K562 (cell line): ENCODE data around the gene DCN. TPM values are rescaled to one million over a fixed set of nuclear protein-coding genes. Genes with fewer than 3 reads are reported as not detected.

Source experiments
- BCL6 ChIP-seq: fragments of 250-450 bp; sonication (Bioruptor Pico); IDR thresholded peaks from 2 replicates; pipeline ENCODE4 v1.4.0; 2020
- CBX2 ChIP-seq: fragments of 200-600 bp; sonication (generic); IDR thresholded peaks from one replicate; pipeline ENCODE4 v1.6.1; 2012; ENCODE audit warnings: mild to moderate bottlenecking, low read length, inconsistent platforms; ENCODE audit not compliant: insufficient read depth, poor library complexity, severe bottlenecking
- GABPA ChIP-seq: fragments of 200-800 bp; sonication (Bioruptor generic); conservative IDR thresholded peaks from 2 replicates; pipeline ENCODE4 v1.6.1; 2016; ENCODE audit warnings: low read depth, missing genetic modification characterization, missing compliant biosample characterization
- POLR3G ChIP-seq: IDR thresholded peaks from 2 replicates; pipeline ENCODE4 v1.6.1; 2011; ENCODE audit not compliant: insufficient read length, insufficient replicate concordance; ENCODE audit errors: extremely low read depth
- SIN3B ChIP-seq: fragments of 450-650 bp; IDR thresholded peaks from 2 replicates; pipeline ENCODE4 v1.6.1; 2017; ENCODE audit warnings: low read depth, mild to moderate bottlenecking, moderate library complexity
- ZC3H8 ChIP-seq: fragments of 450-650 bp; IDR thresholded peaks from 2 replicates; pipeline ENCODE4 v1.6.1; 2017
- ZNF512 ChIP-seq: IDR thresholded peaks from 2 replicates; pipeline ENCODE4 v1.6.1; 2016; ENCODE audit warnings: missing genetic modification characterization, missing compliant biosample characterization
- ZNF518B ChIP-seq: fragments of 250-450 bp; sonication (Bioruptor Pico); IDR thresholded peaks from 2 replicates; pipeline ENCODE4 v1.5.0; 2021; ENCODE audit warnings: mild to moderate bottlenecking, moderate library complexity
- ZNF780A ChIP-seq: fragments of 250-450 bp; sonication (Bioruptor Pico); IDR thresholded peaks from 2 replicates; pipeline ENCODE4 v1.5.0; 2021; ENCODE audit warnings: mild to moderate bottlenecking
- ZZZ3 ChIP-seq: fragments of 450-650 bp; IDR thresholded peaks from 2 replicates; pipeline ENCODE4 v1.6.1; 2016; ENCODE audit warnings: antibody characterized with exemption, mild to moderate bottlenecking, moderate library complexity
- polyA plus RNA-seq, 8 experiments: library from polyadenylated mRNA; depleted of rRNA in 4 of 8; stranded (reverse) in 5 of 8; unstranded in 3 of 8; fragments of >200 nt; fragmentation: Nextera tagmentation in 2 of 8; fragmentation: Illumina TruSeq in 1 of 8; extraction: Ambion mirVana in 2 of 8; extraction: Trizol in 1 of 8; gene quantifications; 2 replicates each; pipeline versions ENCODE4 v1.2.1 to v1.2.3, GENCODE V29; 2011 to 2014; ENCODE audit warnings: inconsistent platforms in 1 of 8, missing spikeins in 1 of 8
- total RNA-seq, 7 experiments: library from RNA; depleted of rRNA in 6 of 7; stranded (reverse); fragments of >200 nt in 6 of 7; fragmentation: Illumina TruSeq in 2 of 7; extraction: Trizol in 2 of 7; gene quantifications; 2 replicates each; pipeline versions ENCODE4 v1.2.1 to v1.2.3, GENCODE V29; 2011 to 2021; ENCODE audit warnings: low replicate concordance in 1 of 7

The DCN gene
- total and polyA plus RNA-seq, 9 of the 15 experiments (the other 6 are each of a cell fraction or from before 2014, with no cell fraction given), result 0.08 to 2.4 (median 0.31) TPM; not detected in 1

GRCh38 chr12:91178781-91179180 lies 3.8 kb downstream of the DCN start (continued):
- no peak for TF ChIP-seq ZNF518B
- no peak for TF ChIP-seq GABPA (tag)
- TF ChIP-seq SIN3B, result no peak
- TF ChIP-seq BCL6 (CRISPR knock-in tag), result no peak
- no peak for TF ChIP-seq ZNF780A (CRISPR knock-in tag)
- no peak for TF ChIP-seq ZNF512
- TF ChIP-seq ZC3H8, result no peak
- TF ChIP-seq POLR3G, result no peak
- no peak for TF ChIP-seq CBX2
- TF ChIP-seq ZZZ3, result no peak
